Fibroblast of the aortic adventitia (primary cell): ENCODE data around the gene ZBTB7A. TPM values are rescaled to one million over a fixed set of nuclear protein-coding genes. Genes with fewer than 3 reads are reported as not detected.

Source experiments
- DNase-seq: peaks from one replicate; pipeline ENCODE4 v3.0.0-alpha.2; 2010; ENCODE audit warnings: low read depth
- H3K4me3 ChIP-seq: 2 replicates; pipeline ENCODE4 v1.5.1; 2011; ENCODE audit warnings: low read depth, mild to moderate bottlenecking, control low read depth, low read length, moderate library complexity
- total RNA-seq: library from RNA; depleted of rRNA; stranded (reverse); fragments of >200 nt; gene quantifications from 2 replicates; pipeline ENCODE4 v1.2.3, GENCODE V29; 2012; ENCODE audit warnings: low replicate concordance
- TF ChIP-seq, protein P1 (sequence below): IDR thresholded peaks from 2 replicates; pipeline ENCODE4 v1.5.1; 2011; ENCODE audit warnings: mild to moderate bottlenecking, low read length, control low read depth, inconsistent platforms; ENCODE audit not compliant: insufficient read depth

Gene ZBTB7A
- total RNA-seq, 1 donor, result 31.6 TPM

DNA sequence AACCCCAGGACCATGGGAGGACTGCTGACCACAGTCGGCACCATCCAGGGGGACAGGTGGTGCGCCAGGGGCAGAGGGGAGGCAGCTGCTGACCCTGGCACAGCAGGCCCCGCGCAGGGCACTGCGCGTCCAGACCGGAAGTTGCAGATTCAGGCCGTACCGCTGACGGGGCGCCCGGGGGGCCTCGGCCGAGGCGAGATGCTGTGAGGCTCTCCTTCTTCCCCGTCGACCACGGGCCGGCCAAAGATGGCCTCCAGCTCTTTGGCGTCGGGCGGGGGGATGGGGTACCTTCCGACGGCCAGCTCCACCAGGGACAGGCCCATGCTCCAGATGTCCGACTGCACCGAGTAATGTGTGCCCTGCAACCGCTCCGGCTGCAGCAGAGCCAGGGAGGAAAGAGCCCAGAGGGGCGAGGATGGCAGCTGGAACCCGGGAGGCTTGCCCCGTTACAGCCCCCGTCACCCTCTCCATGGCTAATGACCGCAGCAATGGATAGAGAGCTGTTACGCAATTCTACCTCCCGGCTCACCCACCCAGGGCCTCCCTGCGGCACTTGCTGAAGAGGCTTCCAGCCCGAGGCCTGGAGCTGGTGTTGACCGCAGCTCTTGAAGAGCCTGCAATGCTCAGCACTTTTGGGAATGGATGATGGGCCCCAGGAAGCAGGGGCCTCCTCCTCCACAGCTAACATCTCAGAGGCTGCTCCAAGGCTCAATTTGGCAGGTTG lies 32.5 kb upstream of the ZBTB7A start:
- TF ChIP-seq, protein P1, sequence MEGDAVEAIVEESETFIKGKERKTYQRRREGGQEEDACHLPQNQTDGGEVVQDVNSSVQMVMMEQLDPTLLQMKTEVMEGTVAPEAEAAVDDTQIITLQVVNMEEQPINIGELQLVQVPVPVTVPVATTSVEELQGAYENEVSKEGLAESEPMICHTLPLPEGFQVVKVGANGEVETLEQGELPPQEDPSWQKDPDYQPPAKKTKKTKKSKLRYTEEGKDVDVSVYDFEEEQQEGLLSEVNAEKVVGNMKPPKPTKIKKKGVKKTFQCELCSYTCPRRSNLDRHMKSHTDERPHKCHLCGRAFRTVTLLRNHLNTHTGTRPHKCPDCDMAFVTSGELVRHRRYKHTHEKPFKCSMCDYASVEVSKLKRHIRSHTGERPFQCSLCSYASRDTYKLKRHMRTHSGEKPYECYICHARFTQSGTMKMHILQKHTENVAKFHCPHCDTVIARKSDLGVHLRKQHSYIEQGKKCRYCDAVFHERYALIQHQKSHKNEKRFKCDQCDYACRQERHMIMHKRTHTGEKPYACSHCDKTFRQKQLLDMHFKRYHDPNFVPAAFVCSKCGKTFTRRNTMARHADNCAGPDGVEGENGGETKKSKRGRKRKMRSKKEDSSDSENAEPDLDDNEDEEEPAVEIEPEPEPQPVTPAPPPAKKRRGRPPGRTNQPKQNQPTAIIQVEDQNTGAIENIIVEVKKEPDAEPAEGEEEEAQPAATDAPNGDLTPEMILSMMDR, result no peak
- no peak for DNase-seq
- no peak overlapping the region for H3K4me3 ChIP-seq

DNA sequence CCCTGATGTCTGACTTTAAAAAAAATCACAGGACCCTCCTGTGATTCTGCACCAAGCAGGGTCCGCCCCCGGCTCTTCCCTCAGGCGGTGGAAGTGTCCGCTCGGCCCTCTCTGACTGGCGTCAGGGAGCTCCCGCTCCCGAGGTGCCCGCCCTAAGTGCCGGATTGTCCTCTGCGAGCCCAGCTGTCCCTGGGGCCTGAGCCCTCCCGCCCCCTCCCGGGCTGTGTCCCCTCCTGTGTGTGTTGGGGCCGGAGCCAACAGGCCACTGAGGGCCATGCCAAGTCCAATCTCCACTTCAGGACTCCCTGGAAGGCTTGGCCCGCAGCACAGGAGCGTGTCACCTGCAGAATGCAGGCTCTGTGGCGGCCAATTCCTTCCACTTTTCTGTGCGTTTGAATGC lies 31.8 kb upstream of the ZBTB7A start:
- TF ChIP-seq, protein P1, result no peak
- no peak for DNase-seq
- no peak overlapping the region for H3K4me3 ChIP-seq

DNA sequence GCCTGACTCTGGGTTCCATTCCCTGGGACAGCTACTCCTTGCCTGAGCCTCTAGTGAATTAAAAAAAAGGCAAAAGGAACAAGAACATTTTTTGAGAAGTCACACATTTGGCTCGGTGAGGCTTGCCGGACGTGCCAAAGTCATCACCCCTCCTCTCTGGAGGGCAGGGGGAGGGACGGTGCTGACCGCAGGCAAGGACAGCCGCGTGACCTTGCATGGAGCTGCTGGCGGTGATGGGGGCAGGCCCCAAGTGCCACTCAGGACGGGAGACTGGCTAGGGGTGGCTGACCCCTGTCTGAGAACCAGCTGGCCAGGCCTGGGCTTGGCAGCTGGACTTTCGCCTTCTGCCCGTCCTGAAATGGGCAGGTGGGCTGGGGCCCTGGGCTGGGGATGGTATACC lies 30.8 kb upstream of the ZBTB7A start:
- TF ChIP-seq, protein P1, result no peak
- DNase-seq, result no peak

DNA sequence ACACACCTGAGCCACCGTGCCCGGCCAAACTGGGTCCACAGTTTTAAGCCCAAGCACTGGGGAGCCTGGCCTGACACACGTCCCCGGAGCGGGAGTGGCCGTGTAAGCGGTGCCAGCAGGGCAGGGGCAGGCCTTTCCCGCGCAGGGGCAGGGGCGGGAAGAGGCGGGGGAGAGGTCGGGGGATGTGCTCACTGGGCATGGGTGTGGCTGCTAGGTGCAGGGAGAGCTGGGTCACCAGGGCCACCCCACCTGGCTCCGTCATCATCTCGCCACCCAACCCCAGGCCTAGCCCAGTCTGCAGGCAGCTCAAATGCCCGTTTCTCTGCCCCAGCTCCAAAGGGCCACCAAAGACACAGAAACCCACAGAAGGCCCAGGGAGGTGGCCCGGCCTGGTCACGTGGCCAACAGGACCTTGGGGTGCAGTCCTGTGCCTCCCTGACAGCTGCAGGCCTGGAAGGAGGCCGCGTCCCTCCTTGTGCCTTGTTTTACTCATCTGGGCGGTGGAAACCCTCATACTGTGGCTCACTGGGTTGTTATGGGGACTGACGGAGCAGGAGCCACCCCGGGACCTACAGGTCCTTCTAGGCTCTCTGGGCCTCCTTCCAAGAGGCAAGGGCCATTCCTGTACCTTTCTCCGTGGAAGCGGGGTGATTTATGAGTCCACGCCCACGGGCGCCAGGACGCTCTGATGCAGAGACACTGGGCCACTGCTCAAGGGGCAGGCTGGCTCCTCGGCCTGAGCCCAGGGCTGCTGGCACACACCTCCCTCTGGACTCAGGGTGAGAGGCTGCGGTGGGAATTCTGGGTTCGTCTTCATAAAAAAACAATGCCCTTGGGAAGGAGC lies 29.6 kb upstream of the ZBTB7A start:
- TF ChIP-seq, protein P1, result no peak
- H3K4me3 ChIP-seq, result no peak overlapping the region
- no peak for DNase-seq

More for the DNA sequence above, 30.8 kb upstream of the ZBTB7A start:
- H3K4me3 ChIP-seq, result no peak overlapping the region

DNA sequence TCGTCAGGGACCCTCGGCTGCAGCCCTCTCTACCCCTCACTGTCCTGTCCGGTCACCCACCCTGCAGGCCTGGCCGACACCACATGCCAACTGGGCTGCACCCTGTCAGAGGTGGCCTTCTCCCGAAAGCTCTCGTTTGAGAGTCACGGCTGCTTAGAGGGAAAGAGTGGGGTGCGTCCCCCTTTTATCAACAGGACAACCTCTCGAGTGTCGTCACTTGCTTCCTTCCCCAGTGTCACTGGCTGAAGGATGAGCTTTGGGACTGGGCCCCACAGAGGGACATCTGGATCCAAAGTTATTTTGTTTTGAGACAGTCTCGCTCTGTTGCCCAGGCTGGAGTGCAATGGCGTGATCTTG lies 28.8 kb upstream of the ZBTB7A start:
- DNase-seq, result no peak
- TF ChIP-seq, protein P1, result no peak
- H3K4me3 ChIP-seq, result no peak overlapping the region

DNA sequence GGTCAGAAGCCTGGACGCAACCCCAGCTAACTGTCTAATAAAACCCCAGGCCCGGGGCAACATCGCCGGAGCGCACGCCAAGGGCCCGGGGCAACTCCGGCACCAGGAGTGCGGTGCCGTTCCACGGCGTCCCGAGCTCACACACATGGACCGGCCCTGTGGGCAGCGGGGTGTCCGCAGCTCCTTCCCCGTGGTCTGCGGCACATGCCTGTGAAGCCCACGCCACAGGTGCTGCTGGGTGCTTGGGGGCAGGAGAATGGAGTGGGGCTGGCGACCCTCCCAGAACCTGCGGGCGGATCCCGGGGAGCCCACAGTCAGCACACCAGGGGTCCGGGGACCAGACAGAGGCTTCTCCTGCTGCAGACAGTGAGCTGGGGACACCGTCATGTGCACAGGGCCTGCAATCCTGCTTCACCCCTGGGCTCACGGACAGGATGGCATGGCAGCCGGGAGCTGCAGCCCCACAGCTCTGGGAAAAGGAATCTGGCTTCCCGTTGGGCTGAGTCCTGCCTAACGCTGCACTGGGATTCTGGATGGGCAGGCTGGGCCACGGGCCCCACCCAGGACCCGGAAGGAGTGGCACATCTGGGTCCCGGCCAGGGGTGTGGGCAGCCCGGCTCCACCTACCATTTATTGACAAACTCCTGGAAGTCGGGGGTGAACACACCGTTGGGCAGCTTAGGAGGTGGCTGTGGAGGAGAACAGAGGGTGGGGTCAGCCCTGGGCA lies 28.2 kb upstream of the ZBTB7A start:
- no peak for DNase-seq
- H3K4me3 ChIP-seq, result no peak overlapping the region
- TF ChIP-seq, protein P1, result no peak
